IPS-NIHi7 (cell line): ENCODE measurements around the gene LAMB3.

ENCODE experiments used
- DNase-seq: peaks from one replicate; pipeline ENCODE4 v3.0.0; 2012; ENCODE audit warnings: mixed read lengths; ENCODE audit errors: extremely low spot score

The LAMB3 gene

DNA sequence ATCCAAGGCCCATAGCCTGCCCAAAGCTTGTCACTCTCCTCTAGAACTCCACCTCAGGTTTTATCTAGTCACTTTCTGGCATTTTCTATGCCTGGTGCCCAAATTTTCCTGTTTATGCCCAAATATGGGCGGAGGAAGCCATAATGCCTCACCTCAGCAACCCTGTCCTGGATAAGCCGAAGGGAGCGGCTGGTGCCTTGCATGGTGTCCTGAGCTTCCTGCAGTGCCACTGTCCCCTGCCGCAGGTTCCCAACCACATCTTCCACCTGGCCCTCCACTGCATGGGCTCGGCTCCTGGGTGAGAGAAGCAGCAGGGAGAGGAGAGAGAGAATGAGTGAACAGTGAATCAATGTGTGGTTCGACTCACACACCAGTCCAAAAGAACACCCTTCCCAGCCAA, 34.5 kb downstream of the LAMB3 start:
- DNase-seq: no peak

DNA sequence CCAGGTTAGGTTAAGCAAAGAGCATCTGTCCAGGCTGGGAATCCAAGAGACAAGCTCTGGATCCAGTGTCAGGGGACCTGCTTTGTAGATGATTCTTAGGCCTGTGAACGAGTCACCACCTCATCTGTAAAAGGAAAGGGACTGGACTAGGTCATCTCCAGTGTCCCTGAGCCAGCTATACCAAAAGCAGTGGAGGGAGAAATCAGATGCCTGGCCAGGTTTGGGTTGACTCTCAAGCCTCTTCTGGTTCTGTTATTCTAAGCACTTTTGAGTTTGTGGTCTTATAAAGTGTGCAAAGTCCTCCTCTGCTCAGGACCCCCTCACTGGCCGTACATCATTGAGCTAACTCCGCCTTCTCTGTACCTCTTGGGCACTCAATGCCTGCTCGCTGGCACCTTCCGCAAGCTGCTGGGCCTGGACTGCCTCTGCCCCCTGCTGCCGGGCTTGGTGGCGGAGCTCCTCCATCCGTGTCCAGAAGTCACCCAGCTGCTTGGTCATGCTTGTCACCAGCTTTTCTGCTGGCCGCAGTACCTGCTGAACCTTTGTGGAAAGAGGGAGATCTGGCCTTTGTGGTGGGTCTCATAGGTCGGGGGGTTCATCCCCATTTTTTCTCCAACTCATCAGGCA, 35.1 kb downstream of the LAMB3 start:
- DNase-seq: no peak

DNA sequence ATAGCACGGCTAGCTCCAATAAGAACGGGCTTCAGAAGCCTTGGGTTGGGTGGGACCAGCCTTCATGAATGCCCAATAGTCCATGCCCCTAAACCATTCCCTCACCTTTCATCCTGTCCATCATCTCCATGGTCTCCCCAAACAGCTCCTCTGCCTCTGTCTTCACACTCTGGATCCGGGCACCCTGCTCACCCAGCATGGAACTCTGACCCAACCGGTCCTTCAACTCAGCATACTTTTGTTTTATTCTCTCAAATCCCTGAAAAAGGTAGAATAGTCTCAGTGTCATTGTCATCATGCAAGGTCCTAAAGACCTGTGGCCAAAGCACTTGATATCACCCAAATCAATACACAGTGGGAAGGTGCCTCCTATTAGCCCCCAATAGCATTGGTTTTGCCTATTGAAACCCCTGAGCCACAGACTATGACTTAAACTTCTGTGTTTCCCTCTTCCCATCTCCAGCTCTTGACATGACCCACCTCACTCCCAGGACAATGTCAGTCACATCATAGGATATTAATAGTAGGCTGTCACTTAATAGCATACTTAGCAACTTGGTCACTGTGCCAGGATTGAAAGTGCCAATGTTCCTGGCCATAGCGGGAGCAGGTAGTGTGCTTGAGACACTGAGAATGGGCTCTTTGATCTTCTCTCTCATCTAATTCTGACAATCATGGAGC, 35.7 kb downstream of the LAMB3 start:
- no peak for DNase-seq

DNA sequence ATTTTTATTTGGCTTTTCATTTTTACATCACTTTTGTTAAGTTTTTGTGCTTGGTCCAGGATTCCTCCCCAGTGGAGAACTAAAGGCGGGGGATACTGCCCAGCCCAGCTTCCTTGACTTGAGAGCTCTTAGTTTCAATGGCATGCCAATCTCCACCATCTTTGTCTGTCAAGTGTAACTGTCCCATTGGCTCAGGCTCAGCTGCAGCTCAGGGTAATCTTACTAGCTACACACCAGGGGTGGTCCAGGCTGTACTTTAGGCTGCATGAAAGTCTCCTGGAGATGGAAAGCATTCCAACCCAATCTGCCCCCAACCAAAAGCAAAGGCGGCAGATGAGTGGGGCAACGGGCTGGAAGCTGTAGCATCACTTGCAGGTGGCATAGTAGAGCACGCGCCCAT, 37.3 kb downstream of the LAMB3 start:
- DNase-seq: no peak

DNA sequence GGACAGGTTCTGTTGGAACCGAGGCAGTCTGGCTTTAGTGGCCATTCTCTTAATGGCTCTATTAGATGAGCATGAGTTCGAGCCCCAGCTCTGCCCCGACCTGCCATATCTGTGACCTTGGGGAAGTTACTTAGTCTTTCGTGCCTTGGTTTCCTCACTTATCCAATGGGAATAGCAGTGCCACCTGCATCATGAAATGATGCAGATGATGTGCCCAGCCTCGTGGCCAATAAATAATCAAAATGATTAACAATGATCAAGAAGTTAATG, 38.1 kb downstream of the LAMB3 start:
- DNase-seq: no peak

DNA sequence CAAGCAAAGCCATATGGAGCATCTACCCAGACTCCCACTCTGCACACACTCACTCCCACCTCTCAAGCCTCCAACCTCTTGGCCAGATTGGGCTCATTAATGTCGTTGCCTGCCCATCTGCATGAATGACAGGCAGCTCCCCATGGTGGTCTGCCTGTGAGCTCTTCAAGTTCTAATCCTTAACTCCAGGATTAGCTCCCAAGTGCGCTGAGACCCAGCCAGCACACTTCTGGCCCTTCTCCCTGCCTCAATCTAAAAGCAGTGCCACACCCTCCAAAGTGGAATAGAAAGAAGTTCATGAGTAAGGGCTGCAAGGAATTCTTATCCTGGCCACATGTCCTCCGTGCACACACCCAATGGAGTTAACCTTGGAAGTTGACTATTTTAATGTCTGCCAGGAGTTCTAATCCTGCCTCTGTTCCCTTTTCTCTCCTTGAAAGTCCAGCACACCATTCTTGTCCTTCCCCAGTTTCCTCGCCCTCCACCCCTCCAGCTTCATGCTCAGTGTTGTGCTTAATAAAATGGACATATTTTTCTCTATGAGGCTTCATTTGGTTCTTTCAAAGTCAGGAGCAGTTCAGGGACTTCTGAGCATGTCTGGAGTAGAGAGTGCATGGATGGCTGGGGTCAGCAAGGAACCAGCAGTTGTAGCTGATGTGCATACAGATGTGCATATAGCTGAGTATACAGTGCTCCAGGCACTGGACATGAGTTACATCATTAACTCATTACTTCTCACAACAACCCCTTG, 38.6 kb downstream of the LAMB3 start:
- DNase-seq: no peak

DNA sequence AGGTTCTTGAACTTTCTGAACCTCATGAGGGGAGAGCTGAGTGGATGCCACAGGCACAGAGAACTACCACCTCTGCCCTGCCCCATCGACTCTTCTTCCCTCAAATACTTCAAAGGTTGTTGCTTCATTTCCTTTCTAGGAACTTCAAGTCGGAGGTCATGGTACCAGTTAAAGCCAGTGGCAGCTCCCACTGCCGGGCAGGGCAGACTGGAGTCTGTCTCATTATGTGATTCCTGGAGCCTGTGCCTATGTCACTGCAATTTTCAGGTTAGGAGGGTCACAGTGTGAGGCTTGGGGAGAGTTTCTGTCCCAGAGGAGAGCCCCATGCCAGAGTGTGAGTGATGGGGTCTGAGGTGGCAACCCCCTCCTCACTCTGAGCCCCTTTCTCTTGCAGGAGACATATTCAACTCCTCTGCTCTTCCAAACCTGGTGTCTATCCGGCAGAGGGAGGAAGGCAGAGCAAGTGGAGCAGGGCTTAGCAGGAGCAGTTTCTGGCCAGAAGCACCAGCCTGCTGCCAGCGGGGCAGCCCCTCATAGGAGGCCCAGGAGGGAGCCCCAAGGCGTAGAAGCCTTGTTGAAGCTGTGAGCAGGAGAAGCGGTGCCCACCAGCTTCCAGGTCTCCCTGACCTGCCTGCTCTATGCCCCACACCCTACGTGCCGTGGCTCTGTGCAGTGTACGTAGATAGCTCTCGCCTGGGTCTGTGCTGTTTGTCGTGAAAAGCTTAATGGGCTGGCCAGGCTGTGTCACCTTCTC, 39.4 kb downstream of the LAMB3 start:
- DNase-seq: no peak

DNA sequence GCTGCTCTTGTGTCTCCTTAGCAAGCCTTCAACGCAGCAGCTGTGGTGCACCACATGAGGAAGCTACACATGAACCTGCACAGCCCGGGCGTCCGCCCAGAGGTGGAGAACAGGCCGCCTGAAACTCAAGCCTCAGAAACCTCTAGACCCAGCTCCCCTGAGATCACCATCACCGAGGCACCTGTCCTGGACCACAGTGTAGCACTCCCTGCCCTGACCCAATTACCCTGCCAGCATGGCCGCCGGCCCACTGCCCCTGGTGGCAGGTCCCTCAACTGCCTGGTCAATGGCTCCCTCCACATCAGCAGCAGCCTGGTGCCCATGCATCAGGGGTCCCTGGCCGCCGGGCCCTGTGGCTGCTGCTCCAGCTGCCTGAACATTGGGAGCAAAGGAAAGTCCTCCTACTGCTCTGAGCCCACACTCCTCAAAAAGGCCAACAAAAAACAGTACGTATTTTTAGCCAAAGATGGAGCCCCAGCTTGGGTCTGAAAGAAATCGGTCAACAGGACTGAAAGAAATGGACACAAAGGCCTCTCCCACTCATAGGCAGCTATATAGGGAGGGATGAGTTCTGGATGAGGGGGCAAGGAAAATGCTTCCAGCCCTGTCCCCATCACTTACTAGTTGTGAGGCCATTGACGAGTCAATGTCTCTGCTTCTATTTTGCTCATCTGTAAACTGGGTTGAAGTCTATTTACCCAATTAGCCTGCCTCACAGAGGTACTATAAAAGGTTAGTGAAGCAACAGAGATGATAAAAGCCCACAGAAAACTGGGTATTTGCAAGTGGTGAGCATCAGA, 40.3 kb downstream of the LAMB3 start:
- DNase-seq: no peak

DNA sequence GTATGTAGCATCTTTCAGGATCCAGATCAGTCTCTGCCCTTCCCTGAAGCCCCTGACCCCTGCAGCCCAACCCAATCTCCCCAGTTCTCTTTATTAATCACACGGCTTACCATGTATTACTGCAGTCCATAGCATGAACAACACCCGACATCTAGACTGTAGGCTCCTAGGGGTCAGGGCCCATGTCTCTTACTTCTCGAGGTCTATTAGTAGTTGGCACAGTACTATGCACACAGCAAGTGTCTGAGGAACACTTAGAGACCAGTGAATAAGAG, 41.7 kb downstream of the LAMB3 start:
- no peak for DNase-seq

DNA sequence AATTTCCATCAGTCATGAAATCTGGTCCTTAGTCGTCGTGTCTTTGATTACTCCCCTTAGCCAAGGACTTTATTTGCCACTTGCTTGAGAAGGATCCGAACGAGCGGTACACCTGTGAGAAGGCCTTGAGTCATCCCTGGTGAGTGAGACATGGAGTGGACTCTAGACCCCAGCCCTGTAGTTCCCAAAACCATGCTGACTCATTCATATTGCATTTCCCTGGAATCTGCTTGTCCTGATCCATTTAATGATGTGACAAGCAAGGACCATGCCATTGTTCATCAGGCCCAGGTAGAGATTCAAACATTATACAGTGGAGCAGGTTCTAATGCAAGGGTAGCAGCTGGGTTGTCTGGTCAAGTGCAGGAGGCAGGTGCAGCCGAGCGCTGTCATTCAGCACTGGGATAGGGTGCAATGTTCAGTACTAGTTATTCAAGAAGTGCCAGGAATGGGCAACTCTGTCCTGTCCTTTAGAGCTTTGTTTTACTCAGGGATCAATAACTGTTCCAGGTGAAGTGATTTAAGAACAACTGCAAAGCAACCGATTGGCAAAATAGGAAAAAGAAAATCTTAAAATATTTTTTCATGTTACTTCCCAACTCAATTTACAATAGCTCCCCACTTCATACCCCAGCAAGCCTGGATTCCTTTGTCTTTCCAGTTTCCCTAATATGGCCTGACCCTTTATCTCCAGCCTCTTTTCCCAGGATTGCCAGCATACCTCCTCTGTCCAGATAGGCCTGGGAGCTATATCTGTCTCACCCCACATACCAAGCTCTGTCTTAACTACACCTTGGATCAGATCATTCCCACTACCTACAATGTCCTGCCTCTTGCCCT, 42.2 kb downstream of the LAMB3 start:
- DNase-seq: no peak

DNA sequence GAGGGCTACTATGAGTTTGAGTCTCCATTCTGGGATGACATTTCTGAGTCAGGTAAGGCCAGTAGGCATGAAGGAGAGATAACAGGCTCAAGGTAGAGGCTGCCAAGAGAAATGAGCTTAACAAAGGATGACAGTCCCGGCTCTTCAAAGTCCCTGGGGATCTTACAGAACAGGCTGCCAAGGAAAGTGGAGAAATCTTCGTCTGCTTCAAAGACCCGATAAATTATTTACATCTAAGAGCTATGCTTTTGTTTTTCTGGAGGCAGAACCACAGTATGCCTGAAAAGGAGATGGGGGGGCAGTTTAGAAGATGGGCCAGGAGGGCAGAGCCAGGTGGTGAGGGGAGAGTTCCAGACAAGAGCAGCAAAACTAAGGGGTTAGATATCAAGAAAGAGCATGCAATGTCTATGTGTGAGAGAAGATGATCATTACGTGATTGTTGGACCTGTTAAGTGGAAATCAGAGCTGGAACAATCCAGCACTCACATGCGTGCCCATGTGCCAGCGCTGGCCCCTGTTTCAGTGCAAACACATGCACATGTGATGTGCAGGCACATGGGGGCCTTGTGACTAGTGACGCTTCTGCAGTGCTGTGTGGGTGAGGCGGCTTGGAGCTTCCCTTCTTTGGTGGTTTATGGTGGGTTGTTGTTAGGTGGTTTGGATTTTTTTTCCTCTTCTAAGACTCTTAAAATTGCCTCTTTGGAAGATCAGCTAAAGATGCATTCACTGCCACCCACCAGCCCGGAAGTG, 43.0 kb downstream of the LAMB3 start:
- DNase-seq: no peak

DNA sequence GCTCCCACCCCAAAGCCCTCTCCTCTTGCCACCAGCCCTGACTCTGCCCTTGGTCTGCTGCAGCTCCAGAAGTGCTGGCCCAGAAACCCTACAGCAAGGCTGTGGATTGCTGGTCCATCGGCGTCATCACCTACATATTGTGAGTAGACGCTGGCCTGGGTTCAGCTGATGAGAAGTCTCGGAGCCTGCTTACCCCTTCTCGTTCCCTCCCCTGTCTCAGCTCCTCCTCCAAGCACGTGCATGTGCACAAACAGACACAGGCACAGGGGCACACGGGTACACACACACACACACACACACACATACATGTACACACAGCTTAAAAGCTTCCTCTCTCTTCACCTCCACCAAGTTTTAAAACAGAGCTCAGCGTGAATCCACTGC, 44.4 kb downstream of the LAMB3 start:
- no peak for DNase-seq

DNA sequence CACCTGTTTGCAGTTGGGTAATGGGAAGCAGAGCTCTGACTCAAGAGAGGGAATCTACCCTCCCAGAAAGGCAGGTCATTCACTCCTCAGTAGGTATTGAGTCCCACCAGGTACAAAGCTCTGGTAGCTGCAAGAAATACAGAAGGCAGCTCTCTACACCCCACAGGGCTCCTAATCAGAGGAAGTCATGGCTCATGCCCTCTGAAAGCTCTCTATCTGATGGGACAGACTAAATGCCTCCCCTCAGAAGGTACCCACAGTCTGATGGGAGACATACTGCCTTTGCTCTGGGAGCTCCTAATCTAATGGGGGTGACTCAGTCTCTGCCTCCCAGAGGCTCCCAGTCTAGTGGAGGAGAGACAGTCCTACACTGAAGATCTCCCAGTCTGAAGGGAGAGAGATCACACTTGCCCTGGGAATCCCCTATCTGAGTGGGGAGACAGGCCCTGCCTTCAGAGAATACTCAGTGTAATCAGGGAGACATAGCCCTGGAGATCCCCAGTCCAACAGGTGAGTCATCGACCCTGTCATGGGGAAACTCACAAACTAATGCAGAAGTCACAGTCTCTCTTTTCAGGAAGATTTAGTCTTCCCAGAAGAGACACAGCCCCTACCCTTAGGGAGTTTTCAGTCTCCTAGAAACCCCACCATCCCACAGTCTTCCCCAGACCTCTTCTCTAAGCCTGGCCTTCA, 45.0 kb downstream of the LAMB3 start:
- no peak for DNase-seq

DNA sequence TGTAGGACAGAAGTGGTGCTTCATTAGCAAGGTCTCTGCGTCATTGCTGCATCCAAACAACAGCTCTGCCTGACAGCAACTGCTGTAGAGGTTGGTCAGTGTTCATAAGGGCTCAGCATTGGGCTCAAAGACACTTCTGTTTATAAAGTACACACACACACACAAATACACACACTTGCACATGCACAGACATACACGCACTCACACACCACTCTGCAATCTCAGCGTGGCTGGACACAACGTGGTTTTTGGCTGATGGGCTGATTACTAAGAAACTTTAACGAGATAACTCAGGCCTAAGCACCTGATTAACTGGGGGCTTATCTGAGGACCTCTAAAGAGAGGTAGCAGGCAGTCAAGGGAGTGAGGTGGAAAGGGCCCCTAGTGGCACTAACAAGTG, 48.3 kb downstream of the LAMB3 start:
- DNase-seq: no peak

DNA sequence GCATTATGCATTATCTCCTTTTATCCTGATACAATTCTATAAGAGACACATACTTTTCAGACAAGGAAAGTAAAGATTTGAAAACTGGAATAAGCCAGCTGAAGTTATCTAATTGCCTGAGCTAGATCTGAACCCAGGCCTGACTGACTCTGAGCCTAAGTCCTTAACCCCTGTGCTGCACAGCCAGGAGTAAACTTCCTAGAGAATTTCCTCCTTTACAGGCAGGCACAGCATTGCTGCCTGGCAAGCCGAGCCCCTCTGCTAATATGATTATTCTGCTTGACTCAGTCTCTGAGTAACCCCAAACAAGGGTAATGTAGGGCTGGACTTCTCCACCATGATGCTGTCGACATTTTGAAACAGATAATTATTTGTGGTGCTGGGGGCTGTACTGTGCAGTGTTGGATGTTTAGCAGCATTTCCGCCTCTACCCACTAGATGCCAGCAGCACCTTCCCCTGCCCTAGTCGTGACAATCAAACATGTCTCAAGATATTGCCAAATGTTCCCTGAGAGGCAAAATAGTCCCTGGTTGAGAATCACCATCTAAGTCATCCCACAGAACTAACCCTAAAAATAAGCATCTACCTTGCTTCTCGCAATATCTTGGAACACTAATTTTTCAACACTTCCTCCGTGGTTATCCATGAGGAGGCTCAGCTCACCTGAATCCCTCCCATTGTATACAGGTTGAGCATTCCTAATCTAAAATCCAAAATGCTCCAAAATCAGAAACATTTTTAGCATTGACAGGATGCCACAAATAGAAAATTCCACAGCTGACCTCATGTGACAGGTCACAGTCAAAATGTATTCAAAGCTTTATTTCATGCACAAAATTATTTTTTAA, 50.2 kb downstream of the LAMB3 start:
- DNase-seq: peak; percentile 54

DNA sequence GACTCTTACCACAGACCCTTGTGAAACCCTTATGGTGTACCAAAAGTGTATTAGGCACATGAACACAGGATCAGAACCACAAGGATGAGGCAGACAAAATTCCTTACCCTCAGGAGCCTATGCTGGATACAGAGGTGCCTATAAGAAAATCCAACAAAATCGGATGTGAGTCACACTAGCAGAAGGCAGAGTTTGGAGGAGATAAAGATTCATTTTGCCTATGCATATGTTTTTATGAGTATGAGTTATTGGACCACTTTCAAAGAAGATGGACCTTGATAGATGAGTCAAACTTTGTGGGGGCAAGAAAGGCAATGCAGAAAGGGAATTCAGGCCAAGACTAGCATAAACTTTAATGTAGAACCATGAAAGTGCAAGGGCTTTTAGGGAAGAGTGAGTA, 51.7 kb downstream of the LAMB3 start:
- DNase-seq: no peak

DNA sequence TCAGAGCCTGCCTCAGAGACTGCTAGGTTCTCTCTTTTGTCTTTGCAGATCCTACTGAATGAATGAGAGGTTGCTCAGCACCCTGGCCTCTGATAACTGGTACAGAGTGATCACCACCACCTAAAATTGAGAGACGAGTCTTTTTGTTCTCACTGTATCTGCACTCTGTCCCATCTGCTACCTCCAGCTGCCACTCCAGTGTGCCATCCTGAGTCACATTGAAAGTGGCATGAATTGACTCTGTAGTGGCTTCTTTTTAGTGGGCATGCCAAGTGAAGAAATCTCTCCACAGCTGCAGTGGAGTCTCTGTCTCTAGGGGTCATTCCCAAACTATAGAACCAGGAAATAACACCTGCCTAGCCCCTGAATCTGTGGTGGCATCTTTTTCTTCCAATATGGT, 54.0 kb downstream of the LAMB3 start:
- DNase-seq: no peak

DNA sequence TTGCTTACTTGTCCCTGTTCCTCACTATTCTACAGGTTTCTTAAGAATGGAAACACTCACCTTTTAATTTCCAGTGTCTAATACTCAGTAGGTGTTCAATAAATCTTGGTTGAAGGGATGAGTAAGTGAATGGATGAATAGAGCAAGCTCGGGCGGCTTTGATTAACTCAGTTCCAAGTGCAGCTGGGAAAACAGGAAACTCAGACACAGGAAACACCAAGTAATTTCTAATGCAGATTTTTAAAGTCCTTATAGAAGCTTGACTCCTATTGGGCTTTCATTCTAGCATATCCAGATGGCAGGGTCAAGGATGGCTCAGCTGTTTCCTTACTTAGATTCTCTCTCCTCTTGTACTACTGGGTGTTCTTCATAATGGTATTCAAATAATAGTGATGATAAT, 54.7 kb downstream of the LAMB3 start:
- DNase-seq: no peak
